A549 (cell line): ENCODE measurements around the gene CACNG8. TPM values are rescaled to one million over a fixed set of nuclear protein-coding genes. Genes with fewer than 3 reads are reported as not detected.
A peak's percentile ranks its signal among the peaks of the same experiment; 100 is the strongest.

Experiments used
- ATAC-seq, 2 experiments: fragments of 200-7000 bp in 1 of 2; fragments of >200 bp in 1 of 2; cut with Nextera tagmentation in 1 of 2; cut with Tn5 transposase in 1 of 2; 3 replicates each; pipeline versions ENCODE4 v1.8.0 to v1.9.1; 2018 to 2020; ENCODE audit warnings: mild to moderate bottlenecking in 1 of 2, moderate library complexity in 1 of 2
- CTCF ChIA-PET: fragments of 300-600 bp; sonication (Branson Sonifier 250); formaldehyde crosslinking; extraction: SDS; loops from one replicate; lab custom pipeline; 2021; ENCODE audit warnings: antibody characterized with exemption, inconsistent platforms; lab: Yijun Ruan, JAX
- POLR2A ChIA-PET: fragments of 350-600 bp; formaldehyde crosslinking; extraction: SDS; loops from one replicate; lab custom pipeline; 2021; ENCODE audit warnings: antibody characterized with exemption, inconsistent platforms; lab: Yijun Ruan, JAX
- DNase-seq, 2 experiments: peaks; one replicate each; pipeline versions ENCODE4 v3.0.0 to v3.0.0-alpha.2; 2011 to 2016; ENCODE audit warnings: low read depth in 1 of 2, low spot score in 1 of 2
- FAIRE-seq: peaks from 2 replicates; lab custom pipeline; 2011; peaks lifted over from hg19 to GRCh38; lab: Jason Lieb, UNC
- H3K27ac ChIP-seq, 2 experiments: fragments of >200 bp; sonication (Bioruptor Twin); formaldehyde crosslinking; 3 replicates each; pipeline ENCODE4 v1.5.1; 2016 to 2017
- H3K4me1 ChIP-seq: fragments of >200 bp; sonication (Bioruptor Twin); formaldehyde crosslinking; 3 replicates; pipeline ENCODE4 v1.6.1; 2016
- H3K4me2 ChIP-seq: fragments of >200 bp; sonication (Bioruptor Twin); formaldehyde crosslinking; 3 replicates; pipeline ENCODE4 v1.6.1; 2016
- H3K4me3 ChIP-seq: fragments of >200 bp; sonication (Bioruptor Twin); formaldehyde crosslinking; 3 replicates; pipeline ENCODE4 v1.5.1; 2016
- H3K9me3 ChIP-seq: fragments of >200 bp; sonication (Bioruptor Twin); formaldehyde crosslinking; 3 replicates; pipeline ENCODE4 v1.6.1; 2016
- CHD4 ChIP-seq: fragments of 200-600 bp; sonication (generic); IDR thresholded peaks from 2 replicates; pipeline ENCODE4 v1.6.1; 2016; ENCODE audit warnings: antibody characterized with exemption, mild to moderate bottlenecking, borderline replicate concordance
- E2F6 ChIP-seq: IDR thresholded peaks from 2 replicates; pipeline ENCODE4 v1.6.1; 2012; ENCODE audit warnings: low read depth, borderline replicate concordance
- EHF ChIP-seq: fragments of 250-450 bp; sonication (Bioruptor Pico); IDR thresholded peaks from 2 replicates; pipeline ENCODE4 v1.5.0; 2020; ENCODE audit warnings: mild to moderate bottlenecking
- FOXS1 ChIP-seq: fragments of 250-450 bp; sonication (Bioruptor Pico); IDR thresholded peaks from 2 replicates; pipeline ENCODE4 v1.5.0; 2020; ENCODE audit warnings: mild to moderate bottlenecking, moderate library complexity
- HDAC2 ChIP-seq: fragments of 200-600 bp; sonication (generic); IDR thresholded peaks from 2 replicates; pipeline ENCODE4 v1.6.1; 2016
- HEYL ChIP-seq: fragments of 250-450 bp; sonication (Bioruptor Pico); IDR thresholded peaks from 2 replicates; pipeline ENCODE4 v1.8.0; 2021; ENCODE audit warnings: mild to moderate bottlenecking, moderate library complexity
- HOXA7 ChIP-seq: fragments of 250-450 bp; sonication (Bioruptor Pico); IDR thresholded peaks from 2 replicates; pipeline ENCODE4 v1.5.0; 2020; ENCODE audit warnings: mild to moderate bottlenecking, moderate library complexity
- HOXB13 ChIP-seq: fragments of 250-450 bp; sonication (Bioruptor Pico); IDR thresholded peaks from 2 replicates; pipeline ENCODE4 v1.5.0; 2020; ENCODE audit warnings: low read depth, mild to moderate bottlenecking, moderate library complexity
- JUN ChIP-seq, 2 experiments: fragments of >200 bp; sonication (Bioruptor Twin); formaldehyde crosslinking; IDR thresholded peaks; 2 replicates in 1 of 2; 3 replicates in 1 of 2; pipeline ENCODE4 v1.6.1; 2016 to 2017
- JUNB ChIP-seq: fragments of >200 bp; sonication (Bioruptor Twin); formaldehyde crosslinking; IDR thresholded peaks from 2 replicates; pipeline ENCODE4 v1.6.1; 2016
- KDM1A ChIP-seq: fragments of 200-600 bp; sonication (generic); IDR thresholded peaks from 2 replicates; pipeline ENCODE4 v1.6.1; 2016; ENCODE audit warnings: low read depth, mild to moderate bottlenecking
- MAFK ChIP-seq: fragments of 450-650 bp; IDR thresholded peaks from 2 replicates; pipeline ENCODE4 v1.6.1; 2014; ENCODE audit not compliant: partially characterized antibody
- MAZ ChIP-seq: fragments of 150-350 bp; IDR thresholded peaks from 2 replicates; pipeline ENCODE4 v1.6.1; 2014; ENCODE audit warnings: antibody characterized with exemption, low read depth, low read length, borderline replicate concordance
- NFE2L2 ChIP-seq: fragments of 150-350 bp; conservative IDR thresholded peaks from 2 replicates; pipeline ENCODE4 v1.6.1; 2014; ENCODE audit warnings: low read length
- PBX3 ChIP-seq: IDR thresholded peaks from 2 replicates; pipeline ENCODE4 v1.6.1; 2012
- POLR2A ChIP-seq: IDR thresholded peaks from 2 replicates; pipeline ENCODE4 v1.6.1; 2012; ENCODE audit warnings: mild to moderate bottlenecking, low read length
- POLR2AphosphoS2 ChIP-seq: conservative IDR thresholded peaks from 2 replicates; pipeline ENCODE4 v1.6.1; 2012; ENCODE audit warnings: low read length, improper control_type of control experiment, inconsistent platforms
- RAD21 ChIP-seq, 2 experiments: fragments of >200 bp in 1 of 2; sonication (Bioruptor Twin) in 1 of 2; formaldehyde crosslinking in 1 of 2; IDR thresholded peaks in 1 of 2; conservative IDR thresholded peaks in 1 of 2; 2 replicates in 1 of 2; 3 replicates in 1 of 2; pipeline ENCODE4 v1.6.1; 2012 to 2018; ENCODE audit warnings: inconsistent platforms in 1 of 2
- RARB ChIP-seq: fragments of 250-450 bp; sonication (Bioruptor Pico); IDR thresholded peaks from 2 replicates; pipeline ENCODE4 v1.8.0; 2021; ENCODE audit warnings: mild to moderate bottlenecking, moderate library complexity
- RCOR1 ChIP-seq: fragments of 150-350 bp; IDR thresholded peaks from 2 replicates; pipeline ENCODE4 v1.6.1; 2014; ENCODE audit warnings: antibody characterized with exemption, low read length, low read depth
- SMC3 ChIP-seq: fragments of >200 bp; sonication (Bioruptor Twin); formaldehyde crosslinking; IDR thresholded peaks from 3 replicates; pipeline ENCODE4 v1.6.1; 2018; ENCODE audit warnings: inconsistent platforms
- TFCP2L1 ChIP-seq: fragments of 250-450 bp; sonication (Bioruptor Pico); IDR thresholded peaks from 2 replicates; pipeline ENCODE4 v1.5.0; 2021; ENCODE audit warnings: mild to moderate bottlenecking
- TP53 ChIP-seq: fragments of 250-450 bp; sonication (Bioruptor Pico); IDR thresholded peaks from 2 replicates; pipeline ENCODE4 v1.5.0; 2021; ENCODE audit warnings: mild to moderate bottlenecking, moderate library complexity
- ZC3H11A ChIP-seq: fragments of 450-650 bp; IDR thresholded peaks from 2 replicates; pipeline ENCODE4 v1.6.1; 2014; ENCODE audit warnings: antibody characterized with exemption, mild to moderate bottlenecking
- ZFP36 ChIP-seq: fragments of 450-650 bp; IDR thresholded peaks from 2 replicates; pipeline ENCODE4 v1.6.1; 2014; ENCODE audit warnings: borderline replicate concordance; ENCODE audit not compliant: partially characterized antibody
- WGBS: methylation state at CpG from one replicate; pipeline ENCODE4 v1.1.6; 2017; ENCODE audit errors: missing lambda C conversion rate; 5-methylcytosine and 5-hydroxymethylcytosine counted together
- polyA plus RNA-seq, 4 experiments: library from polyadenylated mRNA; depleted of rRNA in 3 of 4; stranded (reverse); fragments of >200 nt; fragmentation: RNase III in 1 of 4; extraction: RNeasy Plus Mini Kit Qiagen cat#74134 plus additional on column Dnase treatment in 1 of 4; gene quantifications; 2 replicates in 3 of 4; 3 replicates in 1 of 4; pipeline ENCODE4 v1.2.3, GENCODE V29; 2011 to 2017
- TF ChIP-seq, protein P1 (sequence below): fragments of 450-650 bp; IDR thresholded peaks from 2 replicates; pipeline ENCODE4 v1.6.1; 2014; ENCODE audit warnings: antibody characterized with exemption

CACNG8 gene
- polyA plus RNA-seq, 2 of the 4 experiments (the other 2 are of a cell fraction), result 1.1 to 5.8 TPM

- Histone ChIP-seq H3K4me2 (peak overlapping the region; percentile 84), H3K9me3 (no peaks in the 10 kb centered on the region), H3K4me1 (peaks cover 22% of the 10 kb centered on the region), H3K27ac (peak overlapping the region; percentile 84 to 97), H3K4me3 (peak overlapping the region; percentile 69)
- no peak for TF ChIP-seq FOXS1 (CRISPR knock-in tag)
- TF ChIP-seq RARB, result no peak
- TF ChIP-seq, protein P1, sequence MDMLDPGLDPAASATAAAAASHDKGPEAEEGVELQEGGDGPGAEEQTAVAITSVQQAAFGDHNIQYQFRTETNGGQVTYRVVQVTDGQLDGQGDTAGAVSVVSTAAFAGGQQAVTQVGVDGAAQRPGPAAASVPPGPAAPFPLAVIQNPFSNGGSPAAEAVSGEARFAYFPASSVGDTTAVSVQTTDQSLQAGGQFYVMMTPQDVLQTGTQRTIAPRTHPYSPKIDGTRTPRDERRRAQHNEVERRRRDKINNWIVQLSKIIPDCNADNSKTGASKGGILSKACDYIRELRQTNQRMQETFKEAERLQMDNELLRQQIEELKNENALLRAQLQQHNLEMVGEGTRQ, result no peak
- 0 out of 5 replicates have a peak, but pooled peaks of 1 of the 2 experiments have one; percentile 50 for TF ChIP-seq JUN (IDR thresholded peaks at IDR 0.05)
- TF ChIP-seq TP53 (CRISPR knock-in tag), result no peak
- TF ChIP-seq SMC3, result peak; percentile 32; the same call in 2 of the 3 replicates
- ChIA-PET CTCF (interaction anchor here (0.6 to 3.1 kb wide), 3 partner anchors 41 to 114 kb away, joined by 3 to 59 read pairs (median 14); no protein-coding TSS in a partner anchor), POLR2A (no interaction called here)
- no peak for FAIRE-seq
- DNase-seq, result peak; percentile 64 to 79
- WGBS, result no CpG with 5 or more reads among the region's 61 CpGs
- no peak for ATAC-seq
These were observed 19.9 kb downstream of the CACNG8 start for GRCh38 chr19:53982611-53983010.

DNA sequence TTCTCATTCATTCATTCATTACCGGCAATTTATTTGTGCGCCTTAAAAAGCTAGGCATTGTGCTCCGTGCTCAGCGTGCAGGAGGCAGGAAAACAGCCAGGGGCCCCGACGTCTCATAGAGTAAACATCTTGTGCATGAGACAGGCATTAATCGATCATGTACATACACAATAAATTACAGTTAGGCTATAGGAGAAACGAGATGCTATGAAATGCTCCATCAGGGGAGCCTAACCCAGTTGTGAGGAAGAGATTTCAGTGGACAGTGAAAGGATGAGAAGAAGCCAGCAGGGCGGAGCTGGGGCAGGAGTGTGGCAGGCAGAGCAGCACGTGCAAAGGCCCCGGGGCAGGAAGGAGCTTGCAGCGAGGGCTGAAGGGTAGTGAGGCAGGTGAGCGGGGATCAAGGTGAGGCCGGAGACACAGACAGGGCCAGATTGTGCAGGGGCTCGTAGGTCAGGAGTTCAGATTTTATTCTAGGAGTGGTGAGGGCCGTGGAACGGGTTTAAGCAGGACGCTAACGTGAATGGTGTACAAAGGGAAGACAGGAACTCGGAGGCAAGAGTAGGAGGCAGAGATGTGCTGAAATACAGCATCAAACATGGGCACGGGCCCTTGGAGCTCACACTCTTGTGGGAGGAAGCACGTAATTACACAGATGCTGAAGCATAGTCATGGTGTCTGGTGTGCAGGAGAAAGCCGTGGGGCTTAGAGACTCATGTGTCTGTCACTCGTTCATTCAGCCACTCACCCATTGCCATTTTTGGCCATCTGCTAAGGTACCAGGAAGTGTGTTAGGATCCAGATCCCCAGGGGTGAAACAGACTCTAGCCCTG is 20.9 kb downstream of the CACNG8 start:
- H3K4me1 ChIP-seq, result peaks cover 22% of the 10 kb centered on the region
- FAIRE-seq (no peak), DNase-seq (no peak), ATAC-seq (no peak)
- POLR2A ChIA-PET, result no interaction called here
- 92% methylated on average over 24 of the region's 24 CpGs for WGBS
- H3K9me3 ChIP-seq, result no peaks in the 10 kb centered on the region
- H3K4me3 ChIP-seq, result no peak overlapping the region
- 0 out of 2 replicates have a peak, but pooled peaks have one; percentile 41 for TF ChIP-seq CHD4
- TF ChIP-seq RARB, result no peak
- no peak; the same call in 1 of the 2 replicates for TF ChIP-seq HDAC2
- TF ChIP-seq PBX3, result 0 out of 2 replicates have a peak, but pooled peaks have one; percentile 60
- TF ChIP-seq E2F6, result no peak
- TF ChIP-seq EHF, result no peak
- TF ChIP-seq HOXA7, result peak; percentile 67; the same call in 1 of the 2 replicates
- no peak for TF ChIP-seq MAFK
- TF ChIP-seq TP53 (CRISPR knock-in tag), result peak; percentile 60; the same call in 1 of the 2 replicates
- no peak for TF ChIP-seq NFE2L2
- TF ChIP-seq HOXB13, result no peak
- TF ChIP-seq HEYL, result no peak
- no peak for TF ChIP-seq JUNB
- peak; percentile 70; the same call in 1 of the 2 replicates for TF ChIP-seq KDM1A
- no peak for TF ChIP-seq TFCP2L1 (CRISPR knock-in tag)
- no peak for TF ChIP-seq POLR2AphosphoS2
- no peak for TF ChIP-seq MAZ
- TF ChIP-seq RAD21 (conservative IDR thresholded peaks at IDR 0.05 in 1 of 2, IDR thresholded peaks at IDR 0.05 in 1 of 2), result no peak
- no peak for TF ChIP-seq RCOR1
- peak; percentile 4; the same call in 1 of the 2 replicates for TF ChIP-seq POLR2A
- no peak for TF ChIP-seq ZC3H11A
- TF ChIP-seq ZFP36, result no peak
- H3K4me2 ChIP-seq, result peak overlapping the region; percentile 84
- CTCF ChIA-PET, result interaction anchor here (0.6 to 2.8 kb wide), 3 partner anchors 41 to 141 kb away, joined by 3 to 22 read pairs (median 3); no protein-coding TSS in a partner anchor
- H3K27ac ChIP-seq, result peak overlapping the region in 1 of 2 experiments; percentile 97; a peak in 3 of 6 replicates
